ENCODE measurements around the gene MSH3.

GRCh38 chr5:80619086-80619485 lies 35.4 kb upstream of the MSH3 start:
- TF ChIP-seq CTCF (conservative IDR thresholded peaks at IDR 0.05; ENCODE audit: low read length): no peak
- no peak for TF ChIP-seq EZH2phosphoT487 (IDR thresholded peaks at IDR 0.05; ENCODE audit: borderline replicate concordance)

Measured in Loucy (cell line).